Measurements from ENCODE around the gene PPID.
"Not testable (repeated sequence)": the region's sequence is repeated elsewhere in the genome, so short reads cannot be mapped to it uniquely, and the experiment has no call there.

The PPID gene

GRCh38 chr4:158666892-158667291 is 56.3 kb downstream of the PPID start:
- no peak for DNase-seq

- no peak for DNase-seq
Measured at GRCh38 chr4:158664806-158665205, 58.4 kb downstream of the PPID start.

- not testable (repeated sequence) for DNase-seq
Measured at GRCh38 chr4:158663707-158664625, 59.2 kb downstream of the PPID start.

GRCh38 chr4:158663255-158663654 is 59.9 kb downstream of the PPID start:
- DNase-seq: not testable (repeated sequence)

All from CD4-positive, alpha-beta T cell treated with Interleukin-12 subunit alpha and Interleukin-12 subunit beta, for 1 hour (primary cell).